Sigmoid colon (tissue), 4 donors: Measurements from ENCODE around the gene CENPM.

ENCODE experiments used
- EP300 ChIP-seq, 4 donors: sonication (generic); formaldehyde crosslinking; IDR thresholded peaks; one replicate each; pipeline ENCODE4 v1.6.1; 2017; ENCODE audit warnings: antibody characterized with exemption in 4 of 4
- POLR2A ChIP-seq, 2 donors: fragments of 450-650 bp; IDR thresholded peaks; one replicate each; pipeline ENCODE4 v1.6.1; 2016; ENCODE audit warnings: antibody characterized with exemption in 2 of 2, mild to moderate bottlenecking in 2 of 2, moderate library complexity in 2 of 2
- POLR2AphosphoS5 ChIP-seq, 4 donors: sonication (generic); formaldehyde crosslinking; IDR thresholded peaks; one replicate each; pipeline ENCODE4 v1.6.1; 2017; ENCODE audit warnings: antibody characterized with exemption in 4 of 4
- TF ChIP-seq, protein P1 (sequence below), 4 experiments: fragments of 450-650 bp in 3 of 4; fragments of 200-600 bp in 1 of 4; IDR thresholded peaks; one replicate each; pipeline ENCODE4 v1.5.1; 2016 to 2019; ENCODE audit warnings: antibody characterized with exemption in 4 of 4, mild to moderate bottlenecking in 3 of 4, moderate library complexity in 2 of 4

DNA sequence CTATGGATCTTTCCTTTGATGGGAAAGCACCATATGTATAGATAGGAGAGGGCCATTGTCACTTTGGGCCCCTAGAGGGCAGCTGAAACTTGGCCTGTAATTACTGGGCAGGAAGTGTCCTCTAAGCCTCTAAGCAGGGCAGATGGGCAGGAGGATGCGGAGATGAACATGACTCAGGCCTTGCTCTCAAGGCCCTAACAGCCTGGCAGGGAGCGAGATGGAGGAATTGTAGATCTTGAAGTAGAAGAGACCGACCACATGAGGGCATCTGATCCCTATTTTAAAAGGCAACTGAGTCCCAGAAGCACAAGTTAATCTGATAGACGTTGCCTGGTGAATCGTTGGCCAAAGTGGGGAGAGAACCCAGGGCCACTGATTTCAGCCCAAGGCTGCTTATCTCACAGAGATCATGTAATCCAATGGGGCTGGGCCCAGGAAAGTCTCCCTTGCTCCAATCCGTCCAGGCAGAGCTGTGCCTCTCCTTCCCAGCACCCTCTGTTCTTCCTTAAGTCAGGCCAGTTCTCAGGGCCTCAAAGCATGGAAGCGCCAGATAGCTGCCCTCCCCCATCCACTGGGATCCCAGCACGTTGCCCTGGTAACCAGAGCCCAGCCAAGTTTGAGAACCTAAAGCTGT is 19.8 kb upstream of the CENPM start:
- TF ChIP-seq, protein P1, sequence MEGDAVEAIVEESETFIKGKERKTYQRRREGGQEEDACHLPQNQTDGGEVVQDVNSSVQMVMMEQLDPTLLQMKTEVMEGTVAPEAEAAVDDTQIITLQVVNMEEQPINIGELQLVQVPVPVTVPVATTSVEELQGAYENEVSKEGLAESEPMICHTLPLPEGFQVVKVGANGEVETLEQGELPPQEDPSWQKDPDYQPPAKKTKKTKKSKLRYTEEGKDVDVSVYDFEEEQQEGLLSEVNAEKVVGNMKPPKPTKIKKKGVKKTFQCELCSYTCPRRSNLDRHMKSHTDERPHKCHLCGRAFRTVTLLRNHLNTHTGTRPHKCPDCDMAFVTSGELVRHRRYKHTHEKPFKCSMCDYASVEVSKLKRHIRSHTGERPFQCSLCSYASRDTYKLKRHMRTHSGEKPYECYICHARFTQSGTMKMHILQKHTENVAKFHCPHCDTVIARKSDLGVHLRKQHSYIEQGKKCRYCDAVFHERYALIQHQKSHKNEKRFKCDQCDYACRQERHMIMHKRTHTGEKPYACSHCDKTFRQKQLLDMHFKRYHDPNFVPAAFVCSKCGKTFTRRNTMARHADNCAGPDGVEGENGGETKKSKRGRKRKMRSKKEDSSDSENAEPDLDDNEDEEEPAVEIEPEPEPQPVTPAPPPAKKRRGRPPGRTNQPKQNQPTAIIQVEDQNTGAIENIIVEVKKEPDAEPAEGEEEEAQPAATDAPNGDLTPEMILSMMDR (IDR thresholded peaks at IDR 0.05), result peak in 1 of 4 experiments; percentile 20
- TF ChIP-seq EP300 (IDR thresholded peaks at IDR 0.05) (no peak), POLR2AphosphoS5 (IDR thresholded peaks at IDR 0.05) (no peak), POLR2A (IDR thresholded peaks at IDR 0.05) (no peak)
